ENCODE measurements around the gene THRB.
A peak's percentile ranks its signal among the peaks of the same experiment; 100 is the strongest.

- TF ChIP-seq MXI1 (IDR thresholded peaks at IDR 0.05; ENCODE audit: low read depth, low read length) (no peak), CTCF (IDR thresholded peaks at IDR 0.05) (no peak), EZH2phosphoT487 (IDR thresholded peaks at IDR 0.05; ENCODE audit: borderline replicate concordance, low read depth) (no peak), REST (IDR thresholded peaks at IDR 0.05; ENCODE audit: low read depth, low read length) (peak; percentile 98), EP300 (IDR thresholded peaks at IDR 0.05; ENCODE audit: borderline replicate concordance in 1 of 2, low read depth in 1 of 2, low read length in 1 of 2) (no peak), MAX (IDR thresholded peaks at IDR 0.05; ENCODE audit: low read depth) (no peak), SMC3 (IDR thresholded peaks at IDR 0.05; ENCODE audit: low read depth, low read length) (no peak), JUND (IDR thresholded peaks at IDR 0.05) (no peak), RCOR1 (IDR thresholded peaks at IDR 0.05; ENCODE audit: low read length) (no peak), TAF1 (IDR thresholded peaks at IDR 0.05; ENCODE audit: borderline replicate concordance, low read depth, low read length) (no peak), GATA2 (CRISPR knock-in tag; IDR thresholded peaks at IDR 0.05) (no peak), CHD2 (IDR thresholded peaks at IDR 0.05; ENCODE audit: low read length, partially characterized antibody) (no peak), FOXJ3 (CRISPR knock-in tag; IDR thresholded peaks at IDR 0.05) (no peak), PBX3 (IDR thresholded peaks at IDR 0.05) (no peak)
Measured at GRCh38 chr3:24160424-24161095, 334.1 kb downstream of the THRB start.
